Measurements from ENCODE around the gene TOX2.

DNA sequence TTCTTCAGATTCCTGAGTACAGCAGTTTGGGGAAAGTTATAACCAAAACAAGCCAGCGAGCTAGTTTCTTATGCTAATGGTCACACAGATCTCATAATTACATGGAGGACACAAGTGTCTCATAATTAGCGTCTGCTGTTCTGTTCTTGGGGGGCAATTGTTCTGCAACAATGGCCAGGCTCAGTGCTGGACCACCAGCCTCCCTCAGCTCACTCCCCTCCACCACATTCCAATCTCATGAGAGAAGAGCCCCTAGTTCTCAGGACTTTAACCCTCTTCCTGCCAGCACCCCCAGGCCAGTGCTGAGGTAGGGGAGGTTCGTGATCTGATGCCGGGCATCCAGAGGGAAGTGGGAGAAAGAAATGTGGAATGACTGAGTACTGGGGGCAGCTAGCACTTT, 20.2 kb upstream of the TOX2 start:
- no peak for TF ChIP-seq POLR2A (IDR thresholded peaks at IDR 0.05)
- TF ChIP-seq, protein P1, sequence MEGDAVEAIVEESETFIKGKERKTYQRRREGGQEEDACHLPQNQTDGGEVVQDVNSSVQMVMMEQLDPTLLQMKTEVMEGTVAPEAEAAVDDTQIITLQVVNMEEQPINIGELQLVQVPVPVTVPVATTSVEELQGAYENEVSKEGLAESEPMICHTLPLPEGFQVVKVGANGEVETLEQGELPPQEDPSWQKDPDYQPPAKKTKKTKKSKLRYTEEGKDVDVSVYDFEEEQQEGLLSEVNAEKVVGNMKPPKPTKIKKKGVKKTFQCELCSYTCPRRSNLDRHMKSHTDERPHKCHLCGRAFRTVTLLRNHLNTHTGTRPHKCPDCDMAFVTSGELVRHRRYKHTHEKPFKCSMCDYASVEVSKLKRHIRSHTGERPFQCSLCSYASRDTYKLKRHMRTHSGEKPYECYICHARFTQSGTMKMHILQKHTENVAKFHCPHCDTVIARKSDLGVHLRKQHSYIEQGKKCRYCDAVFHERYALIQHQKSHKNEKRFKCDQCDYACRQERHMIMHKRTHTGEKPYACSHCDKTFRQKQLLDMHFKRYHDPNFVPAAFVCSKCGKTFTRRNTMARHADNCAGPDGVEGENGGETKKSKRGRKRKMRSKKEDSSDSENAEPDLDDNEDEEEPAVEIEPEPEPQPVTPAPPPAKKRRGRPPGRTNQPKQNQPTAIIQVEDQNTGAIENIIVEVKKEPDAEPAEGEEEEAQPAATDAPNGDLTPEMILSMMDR (IDR thresholded peaks at IDR 0.05) = no peak
